GM19455 (cell line): ENCODE data around the gene RNU1-2.
A peak's percentile ranks its signal among the peaks of the same experiment; 100 is the strongest.
"Not testable (repeated sequence)": the region's sequence is repeated elsewhere in the genome, so short reads cannot be mapped to it uniquely, and the experiment has no call there.

Source experiments
- ATAC-seq: cut with Tn5 transposase; IDR thresholded peaks from one replicate; pipeline ENCODE4 v1.9.1; 2021; ENCODE audit not compliant: unreplicated experiment

Gene RNU1-2

GRCh38 chr1:16888860-16889816, 6.6 kb upstream of the RNU1-2 start:
- no peak for ATAC-seq

DNA sequence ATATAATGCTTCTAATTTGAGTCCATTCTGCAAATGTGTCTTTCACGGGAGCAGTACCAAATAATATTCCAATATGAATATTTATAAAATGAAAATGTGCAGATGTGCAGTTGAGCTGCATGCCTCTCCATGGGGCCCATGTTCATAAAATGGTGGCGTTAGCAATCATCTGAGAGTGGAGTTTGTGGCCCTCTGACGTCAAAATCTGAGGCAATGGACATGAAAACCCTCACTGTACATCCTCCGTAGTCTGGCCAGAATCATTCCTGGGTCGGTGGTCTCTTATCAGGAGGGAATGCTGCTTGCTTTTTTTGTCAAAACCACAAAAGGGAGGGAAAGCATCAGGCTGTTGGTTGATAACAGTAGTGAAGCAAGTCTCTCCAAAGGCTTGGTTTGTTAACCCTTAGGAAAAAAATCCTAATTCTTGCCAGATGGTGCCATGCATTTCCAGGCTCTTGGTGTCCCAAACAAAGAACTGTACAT, 5.2 kb upstream of the RNU1-2 start:
- not testable (repeated sequence) for ATAC-seq

DNA sequence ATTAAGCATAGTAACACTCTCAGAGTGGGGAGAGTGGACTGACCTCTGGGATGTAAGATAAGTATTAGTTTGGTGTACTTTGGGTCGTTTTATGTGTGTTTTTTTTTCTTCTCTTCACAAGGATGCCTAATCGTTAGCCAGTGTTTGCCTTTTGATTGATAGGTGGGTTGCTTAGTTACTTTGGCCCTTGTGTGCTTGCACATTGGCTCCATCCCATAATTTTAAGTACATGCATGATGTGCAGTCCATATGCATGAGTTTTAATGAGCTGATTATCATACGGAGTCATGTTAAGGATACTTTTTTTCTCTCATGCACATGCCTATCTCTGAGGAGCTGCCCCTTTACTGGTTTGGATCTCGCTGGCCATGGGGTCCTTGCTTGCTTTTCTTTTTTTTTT, 4.7 kb upstream of the RNU1-2 start:
- not testable (repeated sequence) for ATAC-seq

DNA sequence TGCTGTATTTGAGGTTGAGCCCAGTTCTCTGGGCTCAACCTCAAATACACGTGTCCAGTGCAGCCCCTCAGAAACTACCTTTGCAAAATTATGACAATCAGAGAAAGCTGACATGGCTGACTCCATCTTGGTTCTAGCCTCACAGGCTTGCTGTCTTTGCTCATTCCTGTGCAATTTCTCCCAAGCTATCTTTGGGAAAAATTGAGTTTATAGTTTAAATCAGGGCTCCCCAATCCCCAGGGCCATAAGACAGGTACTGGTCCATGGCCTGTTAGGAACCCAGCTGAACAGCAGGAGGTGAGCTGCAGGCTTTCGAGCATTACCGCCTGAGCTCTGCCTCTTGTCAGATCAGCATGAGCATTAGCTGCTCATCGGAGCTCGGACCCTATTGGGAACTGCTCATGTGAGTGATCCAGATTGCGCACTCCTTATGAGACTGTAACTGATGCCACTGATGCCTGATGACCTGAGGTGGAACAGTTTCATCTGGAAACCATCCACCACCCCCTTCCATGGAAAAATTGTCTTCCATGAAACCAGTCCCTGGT, 2.7 kb upstream of the RNU1-2 start:
- ATAC-seq = not testable (repeated sequence)

GRCh38 chr1:16893796-16894195, 2.0 kb upstream of the RNU1-2 start:
- ATAC-seq = not testable (repeated sequence)

DNA sequence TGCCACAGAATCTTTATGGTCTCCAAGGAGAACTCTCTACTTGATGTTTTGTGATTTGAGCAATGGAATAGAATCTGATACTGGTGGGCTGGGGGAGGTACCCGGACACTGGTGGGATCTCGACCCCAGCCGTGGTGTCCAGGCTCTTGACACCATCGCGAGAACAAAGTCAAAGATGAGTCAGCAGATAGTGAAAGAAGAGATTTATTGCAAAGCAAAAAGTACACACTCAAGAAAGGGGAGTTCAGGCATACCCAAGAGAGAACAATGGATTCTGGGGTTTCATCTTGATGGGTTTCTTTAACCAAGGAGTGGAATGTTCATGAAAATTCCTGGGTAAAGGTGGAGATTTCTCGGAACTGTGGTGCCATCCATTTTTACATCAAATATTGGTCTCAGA, 1.4 kb upstream of the RNU1-2 start:
- ATAC-seq = not testable (repeated sequence)

DNA sequence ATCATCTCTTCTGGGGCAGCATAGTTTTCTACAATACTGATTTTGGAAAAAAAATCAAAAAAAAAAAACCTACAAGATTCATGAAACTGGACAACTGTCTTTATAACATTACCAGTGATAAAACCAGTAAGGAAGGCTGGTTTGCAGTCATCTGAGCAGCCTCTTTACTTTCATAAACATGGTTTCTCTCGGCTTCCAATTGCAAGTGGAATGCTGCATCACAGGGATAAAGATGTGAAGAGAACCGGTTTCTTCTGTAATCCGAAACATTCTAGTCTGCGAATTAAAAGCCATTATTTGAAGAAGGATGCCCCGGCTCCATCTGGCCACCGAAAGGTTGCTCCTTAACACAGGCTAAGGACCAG, 565 bp upstream of the RNU1-2 start:
- ATAC-seq = not testable (repeated sequence)

- not testable (repeated sequence) for ATAC-seq
Measured at GRCh38 chr1:16896316-16897055, 706 bp downstream of the RNU1-2 start.

- not testable (repeated sequence) for ATAC-seq
Measured at GRCh38 chr1:16897653-16898052, 1.9 kb downstream of the RNU1-2 start.

DNA sequence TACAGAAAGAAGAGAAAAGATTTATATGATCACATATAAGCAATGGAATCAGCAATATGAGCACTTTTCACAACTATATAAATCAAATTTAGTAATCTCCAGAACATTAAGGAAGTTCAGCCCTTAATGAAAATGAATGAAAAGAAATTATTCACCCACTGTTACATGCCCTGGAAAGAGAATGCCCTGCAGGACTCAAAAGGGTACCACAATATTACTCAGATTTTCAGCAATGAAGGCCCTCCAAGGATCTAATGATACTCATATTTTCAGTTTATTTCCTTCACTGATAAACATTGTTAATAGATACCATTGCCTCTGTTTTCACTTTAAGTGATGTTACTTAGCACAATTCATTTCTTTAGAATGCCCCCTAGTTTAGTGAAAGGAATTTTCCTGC, 2.5 kb downstream of the RNU1-2 start:
- not testable (repeated sequence) for ATAC-seq

GRCh38 chr1:16899020-16899419, 3.2 kb downstream of the RNU1-2 start:
- ATAC-seq = not testable (repeated sequence)

DNA sequence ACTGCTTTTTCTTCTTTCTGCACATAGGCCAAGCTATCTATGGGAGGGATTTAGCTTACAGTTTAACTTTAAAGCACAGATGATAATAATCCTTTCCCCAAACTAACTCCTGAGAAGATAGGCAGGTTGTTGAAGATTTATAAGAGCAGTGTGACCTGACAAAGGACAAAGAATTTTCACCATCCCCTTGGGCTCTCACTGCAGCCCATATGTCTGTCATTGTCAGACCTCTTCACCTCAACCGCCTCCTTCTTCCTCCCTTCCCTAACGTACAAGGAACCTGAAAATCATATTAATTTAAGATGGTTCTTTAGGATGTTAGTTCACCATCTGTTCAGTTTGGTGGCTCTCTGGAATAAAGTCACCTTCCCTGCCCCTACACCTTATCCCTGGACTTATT, 5.0 kb downstream of the RNU1-2 start:
- ATAC-seq = no peak

DNA sequence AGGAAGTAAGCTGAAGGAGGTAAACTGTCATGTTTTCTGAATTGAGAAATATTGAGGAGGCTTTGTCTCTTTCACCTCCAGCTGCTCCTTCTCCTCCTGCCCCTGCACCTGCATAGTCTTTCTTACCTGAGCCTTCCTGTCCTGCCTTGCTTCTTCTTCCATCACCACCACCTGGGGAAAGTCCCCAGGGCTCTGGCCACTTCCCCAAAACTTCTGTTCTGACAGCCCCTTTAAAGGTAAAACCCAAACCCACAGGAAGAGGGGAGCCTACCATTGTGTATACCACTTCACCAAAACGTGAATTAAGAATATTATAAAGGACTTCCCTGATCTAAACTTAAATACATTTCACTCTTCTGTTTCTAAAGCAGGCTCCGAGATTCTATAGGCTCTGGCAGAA, 5.6 kb downstream of the RNU1-2 start:
- not testable (repeated sequence) for ATAC-seq

DNA sequence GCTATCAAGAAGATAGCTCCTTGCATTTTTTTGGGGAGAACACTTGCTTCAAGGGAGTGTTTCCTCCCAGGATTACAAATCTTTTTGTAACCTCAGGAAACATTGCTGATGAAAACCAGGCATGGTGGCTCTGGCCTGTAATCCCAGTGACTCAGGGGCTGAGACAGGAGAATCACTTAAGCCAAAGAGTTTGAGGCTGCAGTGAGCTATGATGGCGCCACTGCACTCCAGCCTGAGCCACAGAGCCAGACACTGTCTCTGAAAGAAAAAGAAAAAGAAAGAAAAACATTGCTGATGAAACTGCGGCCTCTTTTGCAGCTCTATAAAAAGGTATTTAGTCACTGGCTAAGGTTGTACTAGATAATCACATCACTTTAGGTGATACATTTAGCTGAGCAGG, 7.3 kb downstream of the RNU1-2 start:
- ATAC-seq = no peak

DNA sequence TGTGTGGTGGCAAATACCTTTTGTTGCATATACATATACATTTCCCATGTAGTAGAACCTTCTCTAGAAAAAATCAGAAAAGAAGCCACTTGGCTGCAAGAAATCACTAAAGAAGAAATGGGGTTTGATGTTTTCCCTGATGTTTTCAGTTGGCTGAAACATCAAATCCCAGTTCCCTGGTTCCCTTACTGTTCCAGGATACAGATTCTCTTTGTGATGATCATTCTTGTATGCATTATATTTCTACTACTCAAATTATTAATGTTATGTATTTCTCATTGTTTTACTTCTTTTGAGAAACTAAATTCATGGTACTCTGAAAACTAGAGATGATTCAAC, 7.6 kb downstream of the RNU1-2 start:
- ATAC-seq = no peak

- ATAC-seq = peak; percentile 87
Measured at GRCh38 chr1:16904560-16905109, 8.9 kb downstream of the RNU1-2 start.

DNA sequence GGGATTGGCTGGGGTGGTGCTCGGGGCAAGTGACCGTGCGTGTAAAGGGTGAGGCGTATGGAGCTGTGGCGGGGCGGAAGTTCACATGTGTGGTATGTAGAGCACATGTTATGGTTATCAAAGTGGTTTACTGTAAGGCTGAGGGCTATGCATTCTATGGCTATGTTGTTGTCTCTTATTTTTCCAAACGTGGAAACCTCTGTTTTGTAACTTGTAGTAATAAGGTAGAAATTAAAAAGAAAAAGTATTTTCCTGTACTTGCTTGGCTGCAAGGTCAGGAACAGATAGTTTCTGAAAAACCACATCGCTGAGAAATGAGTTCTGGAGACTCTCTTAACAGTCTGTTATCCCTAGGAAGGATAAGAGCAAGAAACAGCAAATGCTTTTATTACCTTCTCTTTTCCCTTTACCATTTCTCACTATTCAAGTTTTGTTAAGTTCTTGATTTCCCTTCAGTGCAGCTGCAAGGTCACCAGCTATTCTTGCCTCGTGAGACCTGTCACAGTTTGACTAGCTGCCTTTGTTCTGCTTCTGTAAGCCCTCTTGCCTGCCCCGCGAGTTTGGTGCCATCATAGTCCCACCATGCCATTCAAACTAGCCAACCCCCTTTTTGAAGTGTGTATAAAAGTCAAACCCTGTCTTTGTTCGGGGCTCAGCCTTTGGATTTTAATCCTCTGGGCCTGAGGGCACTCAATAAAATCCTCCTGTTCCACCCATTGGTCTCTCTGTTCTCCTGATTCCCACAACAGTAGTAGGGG, 9.5 kb downstream of the RNU1-2 start:
- peak; percentile 72 for ATAC-seq

- no peak for ATAC-seq
Measured at GRCh38 chr1:16905868-16906702, 10.3 kb downstream of the RNU1-2 start.

GRCh38 chr1:16906873-16907272, 11.1 kb downstream of the RNU1-2 start:
- no peak for ATAC-seq
